Activated CD4-positive, CD25-positive, alpha-beta regulatory T cell (primary cell): ENCODE measurements around the gene CD244.
"Not testable (repeated sequence)": the region's sequence is repeated elsewhere in the genome, so short reads cannot be mapped to it uniquely, and the experiment has no call there.

Experiments
- DNase-seq, 4 experiments: peaks; one replicate each; lab custom pipeline; 2025; lab: John Stamatoyannopoulos, UW

CD244 gene

GRCh38 chr1:160877221-160877620 lies 14.5 kb upstream of the CD244 start:
- no peak for DNase-seq

- DNase-seq = no peak
Measured at GRCh38 chr1:160876311-160876710, 13.6 kb upstream of the CD244 start.

- not testable (repeated sequence) for DNase-seq
Measured at GRCh38 chr1:160875591-160875990, 12.9 kb upstream of the CD244 start.

- DNase-seq = no peak
Measured at GRCh38 chr1:160874935-160875334, 12.2 kb upstream of the CD244 start.

- DNase-seq = no peak
Measured at GRCh38 chr1:160868141-160868540, 5.5 kb upstream of the CD244 start.

GRCh38 chr1:160867651-160868050 lies 5.0 kb upstream of the CD244 start:
- DNase-seq = not testable (repeated sequence)

- DNase-seq = no peak
Measured at GRCh38 chr1:160866695-160867260, 4.1 kb upstream of the CD244 start.

- no peak for DNase-seq
Measured at GRCh38 chr1:160866001-160866694, 3.5 kb upstream of the CD244 start.

GRCh38 chr1:160865337-160865736 lies 2.6 kb upstream of the CD244 start:
- no peak for DNase-seq

GRCh38 chr1:160864173-160864572 lies 1.5 kb upstream of the CD244 start:
- DNase-seq = no peak

GRCh38 chr1:160863774-160864131 lies 1.1 kb upstream of the CD244 start:
- DNase-seq = no peak

GRCh38 chr1:160863061-160863773 lies 530 bp upstream of the CD244 start:
- no peak for DNase-seq

GRCh38 chr1:160860840-160861505 lies 1.7 kb downstream of the CD244 start:
- DNase-seq = no peak

- DNase-seq = no peak
Measured at GRCh38 chr1:160859166-160859565, 3.5 kb downstream of the CD244 start.

GRCh38 chr1:160858507-160858906 lies 4.2 kb downstream of the CD244 start:
- no peak for DNase-seq

- DNase-seq = no peak
Measured at GRCh38 chr1:160858097-160858496, 4.6 kb downstream of the CD244 start.

- no peak for DNase-seq
Measured at GRCh38 chr1:160855181-160855981, 7.3 kb downstream of the CD244 start.

GRCh38 chr1:160853754-160854153 lies 8.9 kb downstream of the CD244 start:
- no peak for DNase-seq

- no peak for DNase-seq
Measured at GRCh38 chr1:160853014-160853413, 9.7 kb downstream of the CD244 start.

- no peak for DNase-seq
Measured at GRCh38 chr1:160850993-160851392, 11.7 kb downstream of the CD244 start.

- no peak for DNase-seq
Measured at GRCh38 chr1:160850541-160850940, 12.1 kb downstream of the CD244 start.

GRCh38 chr1:160846281-160846680 lies 16.4 kb downstream of the CD244 start:
- no peak for DNase-seq
